HCT116 (cell line): ENCODE results near the gene MRTFB. TPM values are rescaled to one million over a fixed set of nuclear protein-coding genes. Genes with fewer than 3 reads are reported as not detected.

Experiments used
- ATAC-seq: fragments of 200-7000 bp; cut with Tn5 transposase; 2 replicates; pipeline ENCODE4 v1.9.1; 2020; ENCODE audit warnings: mild to moderate bottlenecking, moderate library complexity
- BruUV-seq: library from RNA; stranded (reverse); fragments of 400-500 nt; replicated peaks from 2 replicates; lab custom pipeline; 2021; lab: Mats Ljungman, UMichigan
- CTCF ChIA-PET: fragments of 300-600 bp; sonication (Branson Sonifier 250); formaldehyde crosslinking; loops from one replicate; lab custom pipeline; 2021; ENCODE audit warnings: antibody characterized with exemption; lab: Charles Lee
- POLR2A ChIA-PET: fragments of 300-600, 350-600 bp; sonication (Branson Sonifier 250); formaldehyde crosslinking; loops from one replicate; lab custom pipeline; 2021; ENCODE audit warnings: antibody characterized with exemption; lab: Charles Lee
- RAD21 ChIA-PET, 2 experiments: fragments of 300-600 bp; sonication (Branson Sonifier 250); formaldehyde crosslinking; loops; one replicate each; lab custom pipeline; 2023; ENCODE audit warnings: low total read pairs in 2 of 2; ENCODE audit not compliant: uncharacterized antibody in 2 of 2, unreplicated experiment in 2 of 2, low non-redundant PET in 1 of 2; lab: Charles Lee
- DNase-seq: peaks from one replicate; pipeline ENCODE4 v3.0.0-alpha.2; 2010; ENCODE audit warnings: low read depth, low spot score
- H2AFZ ChIP-seq: fragments of 200-600 bp; shearing (Covaris generic), sonication (generic); 2 replicates; pipeline ENCODE4 v1.6.1; 2017; ENCODE audit warnings: low read depth, mixed run types, mixed read lengths, antibody characterized with exemption, low read length; ENCODE audit not compliant: poor library complexity, severe bottlenecking
- H3K27ac ChIP-seq: 2 replicates; pipeline ENCODE4 v1.5.1; 2012; ENCODE audit warnings: low read depth, low read length
- H3K27me3 ChIP-seq: fragments of 200-600 bp; sonication (generic); 2 replicates; pipeline ENCODE4 v1.6.1; 2016; ENCODE audit warnings: mixed run types, low read length, mixed read lengths; ENCODE audit not compliant: insufficient read depth
- H3K36me3 ChIP-seq, 2 experiments: fragments of 200-500 bp in 1 of 2; fragments of 200-600 bp in 1 of 2; sonication (Bioruptor generic) in 1 of 2; sonication (generic) in 1 of 2; 2 replicates each; pipeline versions ENCODE4 v1.5.1 to v1.6.1; 2014 to 2016; ENCODE audit warnings: low read length in 2 of 2, inconsistent platforms in 1 of 2, mixed read lengths in 1 of 2, mixed run types in 1 of 2; ENCODE audit not compliant: insufficient read depth in 2 of 2, control insufficient read depth in 1 of 2
- H3K4me1 ChIP-seq, 2 experiments: fragments of 200-600 bp in 1 of 2; sonication (generic) in 1 of 2; 2 replicates each; pipeline versions ENCODE4 v1.5.1 to v1.6.1; 2012 to 2017; ENCODE audit warnings: low read length in 2 of 2, inconsistent platforms in 1 of 2, mild to moderate bottlenecking in 1 of 2, mixed read lengths in 1 of 2, mixed run types in 1 of 2, moderate library complexity in 1 of 2; ENCODE audit not compliant: insufficient read depth in 2 of 2, control insufficient read depth in 1 of 2
- H3K4me2 ChIP-seq: fragments of 200-600 bp; sonication (generic); 2 replicates; pipeline ENCODE4 v1.6.1; 2017; ENCODE audit warnings: mixed run types, low read length, mixed read lengths
- H3K4me3 ChIP-seq, 2 experiments: fragments of 200-600 bp in 1 of 2; sonication (generic) in 1 of 2; replicated peaks in 1 of 2; 2 replicates each; pipeline ENCODE4 v1.5.1; 2011 to 2016; ENCODE audit warnings: low read length in 2 of 2, control low read depth in 1 of 2, low read depth in 1 of 2, mild to moderate bottlenecking in 1 of 2, mixed read lengths in 1 of 2, mixed run types in 1 of 2
- H3K79me2 ChIP-seq: fragments of 200-600 bp; sonication (generic); 2 replicates; pipeline ENCODE4 v1.6.1; 2017; ENCODE audit warnings: mild to moderate bottlenecking, mixed run types, low read length, moderate library complexity, mixed read lengths; ENCODE audit not compliant: insufficient read depth
- H3K9ac ChIP-seq: fragments of 200-600 bp; sonication (generic); 2 replicates; pipeline ENCODE4 v1.6.1; 2016; ENCODE audit warnings: low read length, mixed read lengths
- H3K9me2 ChIP-seq: fragments of 200-600 bp; sonication (generic), shearing (Covaris generic); 2 replicates; pipeline ENCODE4 v1.6.1; 2017; ENCODE audit warnings: mixed run types, mild to moderate bottlenecking, moderate library complexity; ENCODE audit not compliant: insufficient read depth
- H3K9me3 ChIP-seq, 2 experiments: fragments of 200-500 bp in 1 of 2; fragments of 200-600 bp in 1 of 2; sonication (Bioruptor generic) in 1 of 2; sonication (generic) in 1 of 2; 2 replicates each; pipeline ENCODE4 v1.6.1; 2014 to 2017; ENCODE audit warnings: low read length in 2 of 2, mixed read lengths in 2 of 2, inconsistent platforms in 1 of 2, low read depth in 1 of 2, mild to moderate bottlenecking in 1 of 2, mixed run types in 1 of 2, moderate library complexity in 1 of 2; ENCODE audit not compliant: control insufficient read depth in 1 of 2, insufficient read depth in 1 of 2
- H4K20me1 ChIP-seq: fragments of 200-600 bp; sonication (generic), shearing (Covaris generic); 2 replicates; pipeline ENCODE4 v1.6.1; 2017; ENCODE audit warnings: mixed run types, mild to moderate bottlenecking, moderate library complexity; ENCODE audit not compliant: insufficient read depth
- ATF3 ChIP-seq: IDR thresholded peaks from 2 replicates; pipeline ENCODE4 v1.6.1; 2012
- CBX3 ChIP-seq: IDR thresholded peaks from 2 replicates; pipeline ENCODE4 v1.6.1; 2012; ENCODE audit warnings: low read depth
- CTCF ChIP-seq, 3 experiments: fragments of 200-600 bp in 1 of 3; sonication (generic) in 1 of 3; IDR thresholded peaks in 2 of 3; conservative IDR thresholded peaks in 1 of 3; 2 replicates each; pipeline ENCODE4 v1.5.1; 2012 to 2017; ENCODE audit warnings: low read depth in 2 of 3, low read length in 2 of 3, antibody characterized with exemption in 1 of 3, borderline replicate concordance in 1 of 3, control low read depth in 1 of 3, mild to moderate bottlenecking in 1 of 3, mixed read lengths in 1 of 3, mixed run types in 1 of 3, moderate library complexity in 1 of 3; ENCODE audit not compliant: insufficient read depth in 1 of 3
- EGR1 ChIP-seq: IDR thresholded peaks from 2 replicates; pipeline ENCODE4 v1.6.1; 2012; ENCODE audit warnings: low read depth
- ELF1 ChIP-seq: IDR thresholded peaks from 2 replicates; pipeline ENCODE4 v1.6.1; 2012; ENCODE audit warnings: low read depth, borderline replicate concordance
- EZH2 ChIP-seq: fragments of 200-600 bp; sonication (generic); IDR thresholded peaks from 2 replicates; pipeline ENCODE4 v1.6.1; 2017; ENCODE audit warnings: antibody characterized with exemption, mixed run types
- EZH2phosphoT487 ChIP-seq: fragments of 200-600 bp; IDR thresholded peaks from 2 replicates; pipeline ENCODE4 v1.6.1; 2018; ENCODE audit warnings: antibody characterized with exemption, borderline replicate concordance
- FOSL1 ChIP-seq: IDR thresholded peaks from 2 replicates; pipeline ENCODE4 v1.6.1; 2012; ENCODE audit warnings: low read depth
- JUND ChIP-seq: IDR thresholded peaks from 2 replicates; pipeline ENCODE4 v1.6.1; 2012
- MAX ChIP-seq: IDR thresholded peaks from 2 replicates; pipeline ENCODE4 v1.6.1; 2012
- POLR2AphosphoS5 ChIP-seq: IDR thresholded peaks from 2 replicates; pipeline ENCODE4 v1.6.1; 2011; ENCODE audit warnings: mild to moderate bottlenecking, low read depth, low read length, moderate library complexity
- SIN3A ChIP-seq: IDR thresholded peaks from 2 replicates; pipeline ENCODE4 v1.6.1; 2012; ENCODE audit warnings: low read depth
- SP1 ChIP-seq: IDR thresholded peaks from 2 replicates; pipeline ENCODE4 v1.6.1; 2012; ENCODE audit warnings: low read depth
- SRF ChIP-seq: IDR thresholded peaks from 2 replicates; pipeline ENCODE4 v1.6.1; 2012; ENCODE audit warnings: low read depth
- YY1 ChIP-seq: IDR thresholded peaks from 2 replicates; pipeline ENCODE4 v1.6.1; 2011; ENCODE audit warnings: low read length, low read depth, moderate library complexity, mild to moderate bottlenecking; ENCODE audit not compliant: insufficient replicate concordance; ENCODE audit errors: extremely low read depth
- ZBTB33 ChIP-seq: IDR thresholded peaks from 2 replicates; pipeline ENCODE4 v1.6.1; 2011; ENCODE audit warnings: mild to moderate bottlenecking, low read length, moderate library complexity; ENCODE audit not compliant: insufficient replicate concordance; ENCODE audit errors: extremely low read depth
- ZFX ChIP-seq: fragments of 450-650 bp; IDR thresholded peaks from 2 replicates; pipeline ENCODE4 v1.6.1; 2017
- ZNF274 ChIP-seq: fragments of 200-500 bp; sonication (Bioruptor generic); IDR thresholded peaks from 2 replicates; pipeline ENCODE4 v1.6.1; 2014; ENCODE audit warnings: mild to moderate bottlenecking, low read depth, low read length, inconsistent platforms
- intact Hi-C: fragments of 100-400 bp; cut with micrococcal nuclease; formaldehyde crosslinking; loops from 2 replicates; pipeline ENCODE4 v1.10.0; 2022
- total RNA-seq: library from RNA; stranded (reverse); gene quantifications from one replicate; pipeline ENCODE4 v1.2.1, GENCODE V29; 2021; ENCODE audit not compliant: unreplicated experiment

The MRTFB gene
- total RNA-seq, 1 experiment from 2014 or later, result 39.0 TPM

GRCh38 chr16:14061732-14062259 lies 9.3 kb upstream of the MRTFB start:
- ChIA-PET POLR2A (no interaction called here), RAD21 (no interaction called here), CTCF (interaction anchor here (1.2 kb wide), 1 partner anchor 138 kb away, joined by 3 read pairs; no protein-coding TSS in a partner anchor)
- H3K79me2 ChIP-seq, result no peaks in the 10 kb centered on the region
- H3K27ac ChIP-seq, result no peak overlapping the region
- H3K9me3 ChIP-seq, result no peaks in the 10 kb centered on the region
- no peaks in the 10 kb centered on the region for H4K20me1 ChIP-seq
- intact Hi-C loops, result no loop called here
- no peaks in the 10 kb centered on the region for H3K9me2 ChIP-seq
- DNase-seq, result no peak
- H3K4me3 ChIP-seq, result no peak overlapping the region
- TF ChIP-seq EZH2 (no peak), SP1 (no peak), JUND (no peak), FOSL1 (no peak), ZNF274 (no peak), SIN3A (no peak), ZFX (no peak), SRF (no peak), ZBTB33 (no peak), POLR2AphosphoS5 (no peak), EZH2phosphoT487 (no peak), ATF3 (no peak), ELF1 (no peak), CBX3 (no peak), EGR1 (no peak), CTCF (IDR thresholded peaks at IDR 0.05 in 2 of 3, conservative IDR thresholded peaks at IDR 0.05 in 1 of 3; ENCODE audit: borderline replicate concordance in 1 of 3, insufficient read depth in 1 of 3, low read depth in 2 of 3, low read length in 2 of 3) (no peak), MAX (no peak), YY1 (no peak)
- TF ChIP-seq, all 23 proteins: peak for 0
- H3K4me1 ChIP-seq, result no peaks in the 10 kb centered on the region
- H3K9ac ChIP-seq, result no peak overlapping the region
- no peaks in the 10 kb centered on the region for H3K36me3 ChIP-seq
- H2AFZ ChIP-seq, result no peak overlapping the region
- no peak for ATAC-seq
- BruUV-seq, result no TSS peak
- H3K27me3 ChIP-seq, result no peaks in the 10 kb centered on the region
- H3K4me2 ChIP-seq, result no peak overlapping the region
